ENCODE results near the gene USP31.
"Not testable (repeated sequence)": the region's sequence is repeated elsewhere in the genome, so short reads cannot be mapped to it uniquely, and the experiment has no call there.

The USP31 gene

GRCh38 chr16:23131036-23131435 lies 18.2 kb downstream of the USP31 start:
- no peak for DNase-seq

DNA sequence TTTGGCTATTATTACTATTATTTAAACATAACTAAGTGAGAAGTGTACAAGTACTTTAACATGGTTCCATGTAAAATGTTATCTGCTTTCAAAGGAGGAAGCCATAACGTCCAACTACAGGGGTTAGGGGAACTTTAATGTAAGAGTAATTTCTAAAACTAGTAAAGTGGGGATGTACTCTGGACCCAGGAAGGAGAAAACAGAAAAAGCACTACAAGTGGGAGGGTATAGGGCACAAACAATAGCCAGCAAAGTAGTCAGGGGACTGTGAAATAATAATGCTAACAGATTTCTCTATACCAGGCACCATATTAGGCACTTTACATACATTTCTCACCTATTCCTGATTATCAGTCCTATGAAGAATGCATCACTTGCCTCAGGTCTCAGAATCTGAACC lies 19.6 kb downstream of the USP31 start:
- no peak for DNase-seq

- no peak for DNase-seq
Measured at GRCh38 chr16:23128056-23128455, 21.2 kb downstream of the USP31 start.

GRCh38 chr16:23125277-23125676 lies 24.0 kb downstream of the USP31 start:
- no peak for DNase-seq

DNA sequence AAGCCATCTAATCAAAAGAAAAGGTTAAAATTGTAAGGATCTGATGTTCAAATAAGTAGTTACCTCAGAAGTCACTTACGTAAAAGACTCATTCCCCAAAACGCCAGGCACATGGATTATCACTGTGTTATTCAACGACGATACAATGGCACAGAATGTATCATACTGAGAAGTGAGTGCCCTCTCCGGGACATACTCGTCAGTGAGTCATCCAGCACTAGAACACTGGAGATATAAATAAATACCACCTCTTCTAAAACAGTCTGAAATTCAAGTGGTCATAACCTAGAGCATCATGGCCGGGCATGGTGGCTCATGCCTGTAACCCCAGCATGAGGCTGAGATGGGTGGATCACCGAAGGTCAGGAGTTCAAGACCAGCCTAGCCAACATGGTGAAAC lies 24.9 kb downstream of the USP31 start:
- no peak for DNase-seq

DNA sequence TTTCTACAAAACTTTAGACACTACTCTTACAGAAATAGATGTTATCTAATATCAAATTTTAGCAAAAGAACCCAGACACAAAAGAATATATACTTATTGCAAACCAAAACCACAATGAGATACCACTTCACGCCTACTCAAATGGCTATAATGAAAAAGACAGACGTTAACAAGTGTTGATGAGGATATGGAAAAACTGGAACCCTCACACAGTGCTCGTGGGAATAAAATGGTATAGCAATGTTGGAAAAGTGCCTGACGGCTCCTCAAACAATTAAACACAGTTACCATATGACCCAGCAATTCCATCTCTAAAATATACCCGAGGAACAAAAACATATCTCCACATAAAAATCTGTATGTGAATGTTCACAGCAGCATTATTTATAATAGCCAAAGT lies 27.1 kb downstream of the USP31 start:
- no peak for DNase-seq

- no peak for DNase-seq
Measured at GRCh38 chr16:23121024-23121423, 28.2 kb downstream of the USP31 start.

DNA sequence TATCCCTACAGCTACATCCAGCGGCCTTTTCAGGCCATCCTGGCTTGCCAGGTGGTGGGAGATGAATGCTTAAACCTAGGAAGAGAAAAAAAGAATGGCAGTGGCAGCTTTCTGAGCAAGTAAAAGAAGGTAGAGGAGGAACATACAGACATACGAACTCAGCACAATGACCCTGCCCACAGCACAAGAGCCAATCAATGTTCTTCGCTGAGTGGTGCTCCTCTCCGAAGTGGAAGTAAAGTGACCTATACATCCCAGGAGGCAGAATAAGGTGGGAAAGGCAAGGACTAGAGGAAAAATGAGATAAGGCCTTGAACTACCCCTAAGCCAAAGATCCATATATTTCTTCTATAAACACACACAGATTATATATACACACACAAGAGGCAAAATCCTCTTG lies 28.7 kb downstream of the USP31 start:
- DNase-seq: no peak

DNA sequence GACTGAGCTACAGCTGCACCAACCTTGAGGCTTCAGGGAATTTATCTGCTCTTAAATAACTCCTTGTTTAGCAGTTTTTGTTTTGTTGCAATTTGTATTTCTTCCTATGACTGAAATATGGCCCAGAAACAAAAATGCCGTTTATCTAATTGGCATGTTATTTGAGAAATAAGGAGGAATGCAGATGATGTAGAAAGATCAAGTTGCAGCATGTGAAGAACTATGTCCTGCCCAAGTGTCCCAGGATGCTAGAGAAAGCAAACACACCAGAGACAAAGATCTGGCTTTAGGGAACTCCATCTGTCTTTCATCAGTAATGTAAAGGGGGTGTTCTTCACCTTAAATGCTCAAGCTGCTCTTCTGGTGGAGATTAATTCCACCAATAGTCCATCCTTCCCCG lies 29.7 kb downstream of the USP31 start:
- no peak for DNase-seq

DNA sequence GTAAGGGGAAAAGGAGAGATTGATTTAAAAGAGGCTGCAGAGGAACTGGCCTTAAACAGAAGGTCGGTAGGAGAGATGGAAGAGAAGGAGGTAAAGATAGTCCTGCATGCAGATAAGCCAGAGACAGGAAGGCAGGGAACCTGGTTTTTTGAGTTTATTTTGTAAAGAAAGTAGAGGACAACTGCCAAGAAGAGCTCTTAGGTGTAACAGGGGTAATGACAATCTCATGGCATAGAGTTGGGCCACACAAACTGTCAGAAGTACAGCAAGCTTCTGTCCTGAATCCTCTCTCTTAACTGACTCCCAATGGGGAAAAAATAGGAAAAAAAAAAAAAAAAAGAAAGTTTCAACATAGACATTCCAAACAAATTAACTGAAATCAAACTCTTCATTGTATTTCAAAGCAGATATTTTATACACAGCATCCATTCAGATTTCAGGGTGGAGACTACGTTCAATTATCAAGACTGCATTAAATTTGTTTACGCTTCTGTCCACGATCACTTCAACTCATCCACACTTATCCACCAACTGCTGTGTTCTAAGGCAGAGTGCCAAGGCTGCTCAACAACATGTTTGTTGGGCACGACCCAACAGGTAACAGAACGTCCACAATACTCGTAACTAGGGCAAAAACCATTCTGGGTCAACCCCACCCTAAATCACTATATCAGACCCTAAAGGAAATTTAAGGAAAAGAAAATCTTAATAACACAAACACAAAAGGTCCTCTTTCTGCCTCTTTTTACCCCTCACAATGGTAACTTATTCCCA lies 34.9 kb downstream of the USP31 start:
- no peak for DNase-seq

DNA sequence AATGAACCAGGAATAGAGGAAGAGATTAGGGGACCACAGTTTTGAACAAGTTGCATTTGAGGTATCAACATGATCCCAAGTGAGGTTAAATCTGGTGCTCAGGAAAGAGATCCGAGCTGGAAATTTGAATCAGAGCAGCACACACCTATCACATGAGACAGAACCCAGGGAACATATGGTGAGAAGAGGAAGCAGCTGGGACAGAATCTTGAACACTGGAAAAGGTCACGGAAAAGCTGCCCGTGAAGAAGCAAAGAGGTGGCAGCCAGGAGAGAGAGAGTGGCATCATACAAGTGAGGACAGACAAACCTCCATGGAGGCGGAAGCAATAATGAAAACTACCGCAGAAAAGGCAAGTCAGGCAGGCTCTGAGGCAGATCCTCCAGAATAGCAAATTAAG lies 36.1 kb downstream of the USP31 start:
- DNase-seq: no peak

DNA sequence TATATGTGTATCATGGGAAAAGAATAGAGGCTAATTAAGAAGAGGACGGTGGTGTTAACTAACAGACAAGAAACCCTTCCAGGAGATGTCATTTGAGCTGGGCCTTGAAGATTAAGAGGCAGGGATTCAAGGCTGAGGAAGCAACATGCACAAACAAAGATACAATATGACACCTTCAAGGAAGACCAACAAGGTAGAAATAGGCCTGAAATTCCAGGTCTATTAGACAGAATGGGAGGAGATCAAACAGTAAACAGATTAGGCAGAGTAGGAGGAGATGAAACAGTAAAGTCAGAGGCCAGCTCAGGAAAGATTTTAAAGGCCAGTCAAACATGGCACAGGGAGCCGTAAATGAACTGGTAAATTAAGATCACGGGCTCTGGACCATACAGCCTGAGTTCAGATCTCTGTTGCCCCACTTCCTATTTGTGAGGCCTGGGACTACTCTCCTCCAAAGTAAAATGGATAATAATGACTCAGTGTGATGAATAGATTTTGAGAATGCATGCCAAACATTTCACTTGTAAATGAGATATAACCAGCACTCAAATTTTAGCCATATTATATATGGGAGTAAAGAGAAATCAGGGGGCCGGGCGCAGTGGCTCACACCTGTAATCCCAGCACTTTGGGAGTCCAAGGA lies 38.9 kb downstream of the USP31 start:
- DNase-seq: no peak

- DNase-seq: no peak
Measured at GRCh38 chr16:23107936-23108335, 41.3 kb downstream of the USP31 start.

GRCh38 chr16:23107117-23107516 lies 42.1 kb downstream of the USP31 start:
- DNase-seq: no peak

GRCh38 chr16:23105309-23105708 lies 43.9 kb downstream of the USP31 start:
- no peak for DNase-seq

- DNase-seq: no peak
Measured at GRCh38 chr16:23104032-23104955, 45.0 kb downstream of the USP31 start.

DNA sequence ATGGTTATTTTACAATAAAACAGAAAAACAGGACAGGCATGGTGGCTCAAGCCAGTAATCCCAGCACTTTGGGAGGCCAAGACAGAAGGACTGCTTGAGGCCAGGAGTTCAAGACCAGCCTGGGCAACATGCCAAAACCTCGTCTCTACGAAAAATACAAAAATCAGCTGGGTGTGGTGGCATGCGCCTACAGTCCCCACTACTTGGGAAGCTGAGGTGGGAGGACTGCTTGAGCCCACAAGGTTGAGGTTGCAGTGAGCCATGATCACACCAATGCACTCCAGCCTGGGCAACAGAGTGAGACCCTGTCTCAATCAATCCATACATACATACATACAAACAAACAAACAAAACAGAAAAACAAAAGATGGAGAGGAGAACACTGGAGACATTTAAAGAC lies 45.6 kb downstream of the USP31 start:
- DNase-seq: no peak

DNA sequence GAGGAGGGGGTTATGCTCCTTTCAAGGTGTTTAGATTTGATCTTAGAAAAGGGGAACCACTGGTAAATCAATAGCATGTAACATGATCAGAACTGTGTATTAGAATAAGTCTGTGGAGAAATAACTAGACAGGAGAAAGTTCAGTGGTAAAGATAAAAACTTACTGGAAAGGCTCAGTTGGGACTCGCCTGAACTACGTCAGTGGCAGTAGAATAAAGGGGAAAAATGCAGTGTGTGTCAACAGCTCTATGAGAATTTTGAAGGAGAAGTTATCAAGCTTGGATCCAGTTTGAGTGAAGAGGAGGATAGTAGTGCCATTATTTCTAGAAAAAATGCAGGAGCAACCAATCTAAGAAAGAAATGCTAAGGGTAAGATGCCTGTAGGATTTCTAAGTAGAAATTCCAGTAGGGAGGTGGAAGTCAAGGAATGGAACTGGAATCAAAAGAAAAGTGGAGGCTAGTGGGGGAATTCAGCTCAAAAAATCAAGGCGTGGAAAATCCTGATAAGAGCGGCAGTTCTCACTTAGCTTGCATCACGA lies 48.2 kb downstream of the USP31 start:
- DNase-seq: no peak

- DNase-seq: not testable (repeated sequence)
Measured at GRCh38 chr16:23096450-23096849, 52.8 kb downstream of the USP31 start.

DNA sequence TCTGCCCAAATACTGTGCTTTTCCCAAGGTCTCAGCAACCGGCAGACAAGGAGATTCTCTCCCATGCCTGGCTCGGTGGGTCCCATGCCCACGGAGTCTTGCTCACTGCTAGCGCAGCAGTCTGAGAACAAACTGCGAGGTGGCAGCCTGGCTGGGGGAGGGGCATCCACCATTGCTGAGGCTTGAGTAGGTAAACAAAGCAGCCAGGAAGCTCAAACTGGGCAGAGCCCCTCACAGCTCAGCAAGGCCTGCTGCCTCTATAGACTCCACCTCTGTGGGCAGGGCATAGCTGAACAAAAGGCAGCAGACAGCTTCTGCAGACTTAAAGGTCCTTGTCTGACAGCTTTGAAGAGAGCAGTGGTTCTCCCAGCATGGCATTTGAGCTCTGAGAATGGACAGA lies 55.1 kb downstream of the USP31 start:
- not testable (repeated sequence) for DNase-seq

DNA sequence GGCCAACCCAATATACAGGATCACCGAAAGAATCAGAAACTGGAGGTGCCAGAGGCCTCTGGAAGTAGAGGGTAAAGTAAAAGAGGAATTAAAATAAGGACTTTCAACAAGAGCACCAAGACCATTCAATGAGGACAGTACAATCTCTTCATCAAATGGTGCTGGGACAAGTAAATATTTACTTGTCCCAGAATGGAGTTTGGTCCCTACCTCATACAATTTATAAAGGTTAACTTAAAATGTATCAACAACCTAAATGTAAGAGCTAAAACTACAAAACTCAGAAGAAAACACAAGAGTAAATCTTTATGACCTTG lies 56.5 kb downstream of the USP31 start:
- DNase-seq: no peak

GRCh38 chr16:23092072-23092800 lies 57.0 kb downstream of the USP31 start:
- no peak for DNase-seq

GRCh38 chr16:23089111-23089510 lies 60.1 kb downstream of the USP31 start:
- DNase-seq: no peak
